GM12878 (cell line): ENCODE data around the gene TCIRG1. TPM values are rescaled to one million over a fixed set of nuclear protein-coding genes. Genes with fewer than 3 reads are reported as not detected.

Source experiments
- ATAC-seq: fragments of 200-7000 bp; cut with Tn5 transposase; 3 replicates; pipeline ENCODE4 v1.9.1; 2020; ENCODE audit warnings: mild to moderate bottlenecking, moderate library complexity
- BruUV-seq: library from RNA; stranded (reverse); fragments of 400-500 nt; replicated peaks from 2 replicates; lab custom pipeline; 2021; lab: Mats Ljungman, UMichigan
- CTCF ChIA-PET: fragments of 300-600 bp; sonication (Branson Sonifier 250); formaldehyde crosslinking; extraction: SDS; loops from one replicate; lab custom pipeline; 2021; ENCODE audit warnings: inconsistent platforms; lab: Yijun Ruan, JAX
- POLR2A ChIA-PET: fragments of 350-600 bp; formaldehyde crosslinking; extraction: SDS; loops from one replicate; lab custom pipeline; 2021; ENCODE audit warnings: inconsistent platforms; lab: Charles Lee
- RAD21 ChIA-PET: fragments of 300-600 bp; sonication (Branson Sonifier 250); formaldehyde crosslinking; loops from one replicate; lab custom pipeline; 2023; ENCODE audit warnings: antibody characterized with exemption; ENCODE audit not compliant: unreplicated experiment; lab: Charles Lee
- SMC1A ChIA-PET: fragments of 300-600 bp; sonication (Branson Sonifier 250); formaldehyde crosslinking; loops from one replicate; lab custom pipeline; 2023; ENCODE audit not compliant: unreplicated experiment, uncharacterized antibody; lab: Charles Lee
- DNase-seq: peaks from one replicate; pipeline ENCODE4 v3.0.0-alpha.2; 2011; ENCODE audit warnings: low read depth, low spot score
- FAIRE-seq: peaks from 3 replicates; lab custom pipeline; 2011; peaks lifted over from hg19 to GRCh38; lab: Jason Lieb, UNC
- H2AFZ ChIP-seq: 2 replicates; pipeline ENCODE4 v1.6.0; 2011; ENCODE audit warnings: low read depth, low read length, control low read depth; ENCODE audit not compliant: control insufficient read depth
- H3K27ac ChIP-seq: 2 replicates; pipeline ENCODE4 v1.5.1; 2011; ENCODE audit warnings: control low read depth; ENCODE audit not compliant: control insufficient read depth, insufficient read depth
- H3K27me3 ChIP-seq, 2 experiments: replicated peaks in 1 of 2; 2 replicates each; pipeline versions ENCODE4 v1.6.0 to v1.6.1; 2011; ENCODE audit warnings: low read length in 1 of 2; ENCODE audit not compliant: control insufficient read depth in 2 of 2, insufficient read depth in 2 of 2
- H3K36me3 ChIP-seq, 2 experiments: 2 replicates each; pipeline ENCODE4 v1.5.1; 2011; ENCODE audit warnings: low read length in 1 of 2; ENCODE audit not compliant: control insufficient read depth in 2 of 2, insufficient read depth in 2 of 2
- H3K4me1 ChIP-seq: 2 replicates; pipeline ENCODE4 v1.6.1; 2011; ENCODE audit warnings: mild to moderate bottlenecking, low read length, moderate library complexity, mixed read lengths; ENCODE audit not compliant: control insufficient read depth, insufficient read depth
- H3K4me2 ChIP-seq: 2 replicates; pipeline ENCODE4 v1.6.0; 2011; ENCODE audit warnings: control low read depth; ENCODE audit not compliant: control insufficient read depth, insufficient read depth
- H3K4me3 ChIP-seq: fragments of 200-600 bp; sonication (generic); 2 replicates; pipeline ENCODE4 v1.5.1; 2016
- H3K79me2 ChIP-seq: 2 replicates; pipeline ENCODE4 v1.6.0; 2011; ENCODE audit warnings: low read length; ENCODE audit not compliant: control insufficient read depth, insufficient read depth
- H3K9ac ChIP-seq: 2 replicates; pipeline ENCODE4 v1.8.0; 2011; ENCODE audit warnings: low read length, control low read depth, mixed read lengths; ENCODE audit not compliant: control insufficient read depth, insufficient read depth
- H3K9me3 ChIP-seq: replicated peaks from 3 replicates; pipeline ENCODE4 v1.5.1; 2011; ENCODE audit warnings: mild to moderate bottlenecking, low read length; ENCODE audit not compliant: control insufficient read depth, insufficient read depth
- H4K20me1 ChIP-seq: 2 replicates; pipeline ENCODE4 v1.6.0; 2011; ENCODE audit not compliant: control insufficient read depth, insufficient read depth
- BHLHE40 ChIP-seq, 2 experiments: fragments of 450-650 bp in 1 of 2; IDR thresholded peaks; 2 replicates each; pipeline ENCODE4 v1.6.1; 2011 to 2017; ENCODE audit warnings: low read depth in 2 of 2, borderline replicate concordance in 1 of 2, improper control_type of control experiment in 1 of 2, low read length in 1 of 2, mild to moderate bottlenecking in 1 of 2
- BRCA1 ChIP-seq: IDR thresholded peaks from 2 replicates; pipeline ENCODE4 v1.6.1; 2011; ENCODE audit warnings: low read depth, low read length, improper control_type of control experiment
- CBFB ChIP-seq: IDR thresholded peaks from 2 replicates; pipeline ENCODE4 v1.6.1; 2016; ENCODE audit warnings: antibody characterized with exemption, low read depth
- CHD1 ChIP-seq: IDR thresholded peaks from 2 replicates; pipeline ENCODE4 v1.6.1; 2012; ENCODE audit warnings: low read depth, low read length, improper control_type of control experiment
- CREM ChIP-seq: IDR thresholded peaks from 2 replicates; pipeline ENCODE4 v1.6.1; 2014; ENCODE audit warnings: antibody characterized with exemption, low read depth
- KDM1A ChIP-seq: fragments of 200-600 bp; sonication (generic); IDR thresholded peaks from 2 replicates; pipeline ENCODE4 v1.6.1; 2016; ENCODE audit warnings: borderline replicate concordance
- RELA ChIP-seq: fragments of 450-650 bp; IDR thresholded peaks from 2 replicates; pipeline ENCODE4 v1.8.0; 2014; ENCODE audit warnings: borderline replicate concordance; ENCODE audit not compliant: partially characterized antibody
- RFX5 ChIP-seq: IDR thresholded peaks from 2 replicates; pipeline ENCODE4 v1.6.1; 2011; ENCODE audit warnings: low read depth, low read length, improper control_type of control experiment
- STAT1 ChIP-seq: fragments of 450-650 bp; conservative IDR thresholded peaks from 2 replicates; pipeline ENCODE4 v1.6.1; 2014; ENCODE audit warnings: antibody characterized with exemption, mild to moderate bottlenecking
- TCF7 ChIP-seq: IDR thresholded peaks from 2 replicates; pipeline ENCODE4 v1.6.1; 2014; ENCODE audit warnings: antibody characterized with exemption, borderline replicate concordance
- ZNF24 ChIP-seq: fragments of 450-650 bp; IDR thresholded peaks from 2 replicates; pipeline ENCODE4 v1.6.1; 2017; ENCODE audit warnings: antibody characterized with exemption, mild to moderate bottlenecking
- WGBS: methylation state at CpG from one replicate; pipeline ENCODE4 v1.1.6; 2016; ENCODE audit warnings: low lambda C conversion rate; ENCODE audit not compliant: insufficient replicate concordance, insufficient coverage; ENCODE audit errors: missing lambda C conversion rate; 5-methylcytosine and 5-hydroxymethylcytosine counted together
- in situ Hi-C: fragments of 300-500 bp; cut with MboI; formaldehyde crosslinking; loops from 9 replicates; pipeline ENCODE4 v1.14.3; 2018; ENCODE audit warnings: mixed read lengths
- intact Hi-C: fragments of 100-400 bp; cut with micrococcal nuclease; formaldehyde crosslinking; loops from one replicate; pipeline ENCODE4 v1.14.2; 2022; ENCODE audit not compliant: unreplicated experiment
- polyA plus RNA-seq, 11 experiments: library from polyadenylated mRNA; depleted of rRNA in 4 of 11; unstranded in 6 of 11; stranded (reverse) in 5 of 11; fragments of >200 nt; fragmentation: Nextera tagmentation in 4 of 11; fragmentation: Illumina TruSeq in 1 of 11; extraction: Ambion mirVana in 4 of 11; extraction: Trizol in 1 of 11; gene quantifications; 1 replicate in 1 of 11; 2 replicates in 10 of 11; pipeline versions ENCODE4 v1.2.1 to v1.2.3, GENCODE V29; 2011 to 2016; ENCODE audit warnings: inconsistent platforms in 2 of 11, missing spikeins in 2 of 11, low read depth in 1 of 11
- total RNA-seq, 4 experiments: library from RNA; depleted of rRNA in 3 of 4; stranded (reverse); fragments of >200 nt in 3 of 4; fragmentation: Illumina TruSeq in 1 of 4; extraction: Trizol in 1 of 4; gene quantifications; 2 replicates each; pipeline versions ENCODE4 v1.2.1 to v1.2.3, GENCODE V29; 2013 to 2021
- TF ChIP-seq, protein P1 (sequence below): IDR thresholded peaks from 2 replicates; pipeline ENCODE4 v1.6.1; 2012; ENCODE audit warnings: low read depth, low read length, improper control_type of control experiment
- TF ChIP-seq, protein P2 (sequence below): fragments of 450-650 bp; formaldehyde crosslinking; IDR thresholded peaks from 2 replicates; pipeline ENCODE4 v1.4.0; 2020; ENCODE audit warnings: mild to moderate bottlenecking, moderate library complexity

Gene TCIRG1
- total and polyA plus RNA-seq, 10 of the 15 experiments (the other 5 are each of a cell fraction or from before 2014, with no cell fraction given): 0.76 to 218 (median 87.4) TPM

DNA sequence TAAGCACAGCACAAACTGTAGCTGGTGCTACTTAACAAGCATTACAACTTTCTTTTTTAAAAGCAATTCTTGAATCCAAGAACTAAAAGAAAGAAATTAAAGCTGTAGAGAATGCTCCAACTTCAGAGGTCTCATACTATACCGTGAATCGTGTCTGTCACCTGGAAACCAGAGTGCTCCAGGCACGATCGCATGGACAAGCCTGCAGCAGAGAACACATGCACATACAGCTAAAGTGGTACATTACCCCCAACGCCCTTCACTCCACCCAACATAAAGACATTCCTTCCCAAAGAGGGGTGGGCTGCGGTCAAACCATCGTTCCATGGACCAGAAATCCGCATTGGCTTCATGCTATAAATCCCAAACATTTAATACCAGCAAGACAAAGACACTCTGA lies 50.9 kb downstream of the TCIRG1 start:
- H3K27me3 ChIP-seq: no peaks in the 10 kb centered on the region
- RAD21 ChIA-PET: no interaction called here
- no peak overlapping the region for H3K4me2 ChIP-seq
- no peaks in the 10 kb centered on the region for H4K20me1 ChIP-seq
- H2AFZ ChIP-seq: no peak overlapping the region
- SMC1A ChIA-PET: interaction anchor here (1.3 to 3.2 kb wide), 6 partner anchors 10 to 117 kb away, joined by 3 to 15 read pairs (median 6); no protein-coding TSS in a partner anchor
- H3K9ac ChIP-seq: no peak overlapping the region
- no peak for DNase-seq
- TF ChIP-seq TCF7: no peak
- TF ChIP-seq, protein P1, sequence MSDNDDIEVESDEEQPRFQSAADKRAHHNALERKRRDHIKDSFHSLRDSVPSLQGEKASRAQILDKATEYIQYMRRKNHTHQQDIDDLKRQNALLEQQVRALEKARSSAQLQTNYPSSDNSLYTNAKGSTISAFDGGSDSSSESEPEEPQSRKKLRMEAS: no peak
- TF ChIP-seq ZNF24: no peak
- TF ChIP-seq STAT1: no peak
- TF ChIP-seq RFX5: no peak
- TF ChIP-seq BRCA1: no peak
- no peak for TF ChIP-seq BHLHE40 (IDR thresholded peaks at IDR 0.05; ENCODE audit: borderline replicate concordance in 1 of 2, low read depth in 2 of 2, low read length in 1 of 2)
- TF ChIP-seq KDM1A: no peak
- TF ChIP-seq CREM: no peak
- no peak for TF ChIP-seq CHD1
- no peak for TF ChIP-seq RELA
- TF ChIP-seq, protein P2, sequence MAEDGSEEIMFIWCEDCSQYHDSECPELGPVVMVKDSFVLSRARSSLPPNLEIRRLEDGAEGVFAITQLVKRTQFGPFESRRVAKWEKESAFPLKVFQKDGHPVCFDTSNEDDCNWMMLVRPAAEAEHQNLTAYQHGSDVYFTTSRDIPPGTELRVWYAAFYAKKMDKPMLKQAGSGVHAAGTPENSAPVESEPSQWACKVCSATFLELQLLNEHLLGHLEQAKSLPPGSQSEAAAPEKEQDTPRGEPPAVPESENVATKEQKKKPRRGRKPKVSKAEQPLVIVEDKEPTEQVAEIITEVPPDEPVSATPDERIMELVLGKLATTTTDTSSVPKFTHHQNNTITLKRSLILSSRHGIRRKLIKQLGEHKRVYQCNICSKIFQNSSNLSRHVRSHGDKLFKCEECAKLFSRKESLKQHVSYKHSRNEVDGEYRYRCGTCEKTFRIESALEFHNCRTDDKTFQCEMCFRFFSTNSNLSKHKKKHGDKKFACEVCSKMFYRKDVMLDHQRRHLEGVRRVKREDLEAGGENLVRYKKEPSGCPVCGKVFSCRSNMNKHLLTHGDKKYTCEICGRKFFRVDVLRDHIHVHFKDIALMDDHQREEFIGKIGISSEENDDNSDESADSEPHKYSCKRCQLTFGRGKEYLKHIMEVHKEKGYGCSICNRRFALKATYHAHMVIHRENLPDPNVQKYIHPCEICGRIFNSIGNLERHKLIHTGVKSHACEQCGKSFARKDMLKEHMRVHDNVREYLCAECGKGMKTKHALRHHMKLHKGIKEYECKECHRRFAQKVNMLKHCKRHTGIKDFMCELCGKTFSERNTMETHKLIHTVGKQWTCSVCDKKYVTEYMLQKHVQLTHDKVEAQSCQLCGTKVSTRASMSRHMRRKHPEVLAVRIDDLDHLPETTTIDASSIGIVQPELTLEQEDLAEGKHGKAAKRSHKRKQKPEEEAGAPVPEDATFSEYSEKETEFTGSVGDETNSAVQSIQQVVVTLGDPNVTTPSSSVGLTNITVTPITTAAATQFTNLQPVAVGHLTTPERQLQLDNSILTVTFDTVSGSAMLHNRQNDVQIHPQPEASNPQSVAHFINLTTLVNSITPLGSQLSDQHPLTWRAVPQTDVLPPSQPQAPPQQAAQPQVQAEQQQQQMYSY (CRISPR knock-in tag): no peak
- no peak for TF ChIP-seq CBFB
- TF ChIP-seq, all 136 proteins: peak for 0
- H3K9me3 ChIP-seq: no peaks in the 10 kb centered on the region
- H3K36me3 ChIP-seq: peaks cover 2 to 5% of the 10 kb centered on the region in 2 experiments; a peak in 3 of 4 replicates
- 97% methylated on average over 8 of the region's 8 CpGs for WGBS
- no peak overlapping the region for H3K4me3 ChIP-seq
- BruUV-seq: no TSS peak
- POLR2A ChIA-PET: interaction anchor here (1.0 kb wide), 1 partner anchor 49 kb away, joined by 3 read pairs; no protein-coding TSS in a partner anchor
- CTCF ChIA-PET: interaction anchor here (0.7 to 1.3 kb wide), 4 partner anchors 8 to 114 kb away, joined by 3 to 4 read pairs (median 4); no protein-coding TSS in a partner anchor
- ATAC-seq (no peak), FAIRE-seq (no peak)
- intact Hi-C loops (no loop called here), in situ Hi-C loops (no loop called here)
- no peaks in the 10 kb centered on the region; the same call in 1 of the 2 replicates for H3K4me1 ChIP-seq
- H3K27ac ChIP-seq: no peak overlapping the region
- peaks cover 11% of the 10 kb centered on the region for H3K79me2 ChIP-seq
